Activated CD4-positive, alpha-beta T cell treated with anti-CD3 and anti-CD28 coated beads for 36 hours (primary cell): Measurements from ENCODE around the gene SLC47A2. TPM values are rescaled to one million over a fixed set of nuclear protein-coding genes. Genes with fewer than 3 reads are reported as not detected.
"Not testable (repeated sequence)": the region's sequence is repeated elsewhere in the genome, so short reads cannot be mapped to it uniquely, and the experiment has no call there.

ENCODE experiments used
- ATAC-seq: fragments of 200-7000 bp; cut with Tn5 transposase; one replicate; pipeline ENCODE4 v1.10.0; 2021; ENCODE audit warnings: mild to moderate bottlenecking, moderate library complexity
- CTCF ChIA-PET: fragments of 350-600 bp; sonication (Branson Sonifier 250); formaldehyde crosslinking; loops from one replicate; lab custom pipeline; 2021; ENCODE audit warnings: antibody characterized with exemption; lab: Charles Lee
- POLR2A ChIA-PET: fragments of 350-600 bp; sonication (Branson Sonifier 250); formaldehyde crosslinking; loops from one replicate; lab custom pipeline; 2021; ENCODE audit warnings: antibody characterized with exemption, inconsistent platforms; lab: Charles Lee
- DNase-seq: peaks from one replicate; pipeline ENCODE4 v3.0.0-alpha.2; 2020
- H3K27ac Mint-ChIP-seq: one replicate; pipeline ENCODE4 v1.8.0; 2021; ENCODE audit warnings: mixed read lengths
- H3K27me3 Mint-ChIP-seq: one replicate; pipeline ENCODE4 v1.8.0; 2021; ENCODE audit warnings: mixed read lengths
- H3K36me3 Mint-ChIP-seq: one replicate; pipeline ENCODE4 v1.8.0; 2021; ENCODE audit warnings: low read depth, mixed read lengths
- H3K4me1 Mint-ChIP-seq: one replicate; pipeline ENCODE4 v1.8.0; 2021; ENCODE audit warnings: mixed read lengths
- H3K4me3 Mint-ChIP-seq: one replicate; pipeline ENCODE4 v1.8.0; 2021; ENCODE audit warnings: mild to moderate bottlenecking, moderate library complexity, mixed read lengths
- H3K9me3 Mint-ChIP-seq: one replicate; pipeline ENCODE4 v1.8.0; 2021; ENCODE audit warnings: low read depth, mixed read lengths
- intact Hi-C, 2 experiments: fragments of 100-400 bp; cut with DNase I in 1 of 2; cut with micrococcal nuclease in 1 of 2; formaldehyde crosslinking; loops; one replicate each; pipeline versions ENCODE4 v1.14.2 to v1.15.1; 2022 to 2024; cut with DNase I, micrococcal nuclease
- total RNA-seq, 2 experiments: library from RNA; stranded (reverse); gene quantifications; one replicate each; pipeline ENCODE4 v1.2.3, GENCODE V29; 2021

The SLC47A2 gene
- total RNA-seq, 2 experiments from 2014 or later: not detected

GRCh38 chr17:19703828-19704613 lies 12.4 kb downstream of the SLC47A2 start:
- ChIA-PET CTCF (interaction anchor here (0.7 kb wide), 1 partner anchor 41 kb away, joined by 3 read pairs; no protein-coding TSS in a partner anchor), POLR2A (no interaction called here)
- ATAC-seq (no peak), DNase-seq (no peak)
- no peaks in the 10 kb centered on the region for H3K36me3 Mint-ChIP-seq
- intact Hi-C loops: no loop called here
- no peaks in the 10 kb centered on the region for H3K27me3 Mint-ChIP-seq
- no peaks in the 10 kb centered on the region for H3K4me1 Mint-ChIP-seq
- no peaks in the 10 kb centered on the region for H3K9me3 Mint-ChIP-seq
- no peak overlapping the region for H3K27ac Mint-ChIP-seq
- H3K4me3 Mint-ChIP-seq: no peak overlapping the region

- DNase-seq (no peak), ATAC-seq (no peak)
- ChIA-PET POLR2A (no interaction called here), CTCF (no interaction called here)
- intact Hi-C loops: no loop called here
- Mint-ChIP-seq H3K4me1 (no peaks in the 10 kb centered on the region), H3K27me3 (no peaks in the 10 kb centered on the region), H3K4me3 (no peak overlapping the region), H3K36me3 (no peaks in the 10 kb centered on the region), H3K27ac (no peak overlapping the region), H3K9me3 (no peaks in the 10 kb centered on the region)
These were observed 13.1 kb downstream of the SLC47A2 start for GRCh38 chr17:19703106-19703827.

GRCh38 chr17:19702217-19702641 lies 14.2 kb downstream of the SLC47A2 start:
- ChIA-PET POLR2A (no interaction called here), CTCF (no interaction called here)
- Mint-ChIP-seq H3K9me3 (no peaks in the 10 kb centered on the region), H3K27ac (no peak overlapping the region), H3K27me3 (no peaks in the 10 kb centered on the region), H3K36me3 (no peaks in the 10 kb centered on the region), H3K4me1 (no peaks in the 10 kb centered on the region), H3K4me3 (no peak overlapping the region)
- intact Hi-C loops: no loop called here
- ATAC-seq (no peak), DNase-seq (no peak)

DNA sequence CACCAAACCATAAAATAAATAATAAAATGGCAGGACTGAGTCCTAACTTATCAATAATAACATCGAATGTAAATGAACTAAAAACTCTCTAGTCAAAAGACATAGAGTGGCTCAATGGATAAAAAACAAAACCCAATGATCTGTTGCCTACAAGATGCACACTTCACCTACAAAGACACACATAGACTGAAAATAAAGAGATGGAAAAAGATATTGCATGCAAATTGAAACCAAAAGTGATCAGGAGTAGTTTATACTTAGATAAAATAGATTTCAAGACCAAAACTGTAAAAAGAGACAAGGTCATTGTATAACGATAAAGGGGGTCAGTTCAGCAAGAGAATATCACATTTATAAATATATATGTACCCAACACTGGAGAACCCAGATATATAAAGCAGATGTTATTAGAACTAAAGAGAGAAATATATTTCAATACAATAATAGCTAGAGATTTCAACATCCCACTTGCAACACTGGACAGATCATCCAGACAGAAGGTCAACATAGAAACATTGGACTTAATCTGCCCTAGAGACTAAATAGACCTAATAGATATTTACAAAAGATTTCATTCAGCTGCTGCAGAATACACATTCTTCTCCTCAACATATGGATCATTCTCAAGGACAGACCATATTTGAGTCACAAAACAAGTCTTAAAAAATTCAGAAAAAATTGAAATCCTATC lies 29.8 kb downstream of the SLC47A2 start:
- Mint-ChIP-seq H3K36me3 (no peaks in the 10 kb centered on the region), H3K4me1 (no peaks in the 10 kb centered on the region), H3K9me3 (no peaks in the 10 kb centered on the region), H3K27me3 (no peaks in the 10 kb centered on the region), H3K27ac (no peak overlapping the region), H3K4me3 (no peak overlapping the region)
- no peak for DNase-seq
- intact Hi-C loops: no loop called here
- ATAC-seq: no peak
- CTCF ChIA-PET: no interaction called here
- POLR2A ChIA-PET: no interaction called here

DNA sequence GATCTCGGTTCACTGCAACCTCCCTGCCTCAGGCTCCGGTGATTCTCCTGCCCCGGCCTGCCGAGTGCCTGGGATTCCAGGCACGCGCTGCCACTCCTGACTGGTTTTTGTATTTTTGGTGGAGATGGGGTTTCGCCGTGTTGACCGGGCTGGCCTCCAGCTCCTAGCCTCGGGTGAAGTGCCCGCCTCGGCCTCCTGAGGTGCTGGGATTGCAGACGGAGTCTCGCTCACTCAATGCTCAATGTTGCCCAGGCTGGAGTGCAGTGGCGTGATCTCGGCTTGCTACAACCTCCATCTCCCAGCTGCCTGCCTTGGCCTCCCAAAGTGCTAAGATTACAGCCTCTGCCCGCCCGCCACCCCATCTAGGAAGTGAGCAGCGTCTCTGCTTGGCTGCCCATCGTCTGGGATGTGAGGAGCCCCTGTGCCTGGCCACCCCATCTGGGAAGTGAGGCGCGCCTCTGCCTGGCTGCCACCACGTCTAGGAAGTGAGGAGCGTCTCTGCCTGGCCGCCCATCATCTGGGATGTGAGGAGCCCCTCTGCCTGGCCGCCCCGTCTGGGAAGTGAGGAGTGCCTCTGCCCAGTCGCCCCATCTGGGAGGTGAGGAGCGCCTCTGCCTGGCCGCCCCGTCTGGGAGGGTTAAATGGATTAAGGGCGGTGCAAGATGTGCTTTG lies 31.3 kb downstream of the SLC47A2 start:
- H3K36me3 Mint-ChIP-seq, H3K9me3 Mint-ChIP-seq, H3K4me3 Mint-ChIP-seq, CTCF ChIA-PET, H3K4me1 Mint-ChIP-seq, intact Hi-C loops, POLR2A ChIA-PET, ATAC-seq, H3K27me3 Mint-ChIP-seq, H3K27ac Mint-ChIP-seq, DNase-seq: not testable (repeated sequence)

DNA sequence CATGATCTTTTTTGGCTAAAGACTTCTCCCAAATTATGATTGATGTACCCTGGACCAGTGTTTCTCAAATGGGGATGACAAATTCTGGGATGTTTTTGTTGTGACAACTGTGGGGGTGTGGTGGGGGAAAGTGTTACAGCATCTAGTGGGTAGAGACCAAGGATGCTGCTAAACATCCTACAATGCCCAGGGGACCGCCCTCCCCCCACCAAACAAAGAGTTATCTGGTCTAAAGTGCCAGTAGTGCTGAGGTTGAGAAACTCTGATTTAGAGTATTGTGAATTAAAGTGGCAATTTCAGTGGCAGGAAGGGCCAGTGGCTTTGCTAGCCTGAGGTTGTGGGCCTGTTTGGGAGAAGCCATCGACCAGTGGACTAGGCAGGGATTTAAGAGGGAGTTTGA lies 33.3 kb downstream of the SLC47A2 start:
- ChIA-PET CTCF (no interaction called here), POLR2A (interaction anchor here (0.6 kb wide), 1 partner anchor 256 kb away, joined by 3 read pairs; no protein-coding TSS in a partner anchor)
- no peaks in the 10 kb centered on the region for H3K36me3 Mint-ChIP-seq
- H3K27ac Mint-ChIP-seq: no peak overlapping the region
- intact Hi-C loops: no loop called here
- no peaks in the 10 kb centered on the region for H3K9me3 Mint-ChIP-seq
- H3K4me3 Mint-ChIP-seq: no peak overlapping the region
- H3K27me3 Mint-ChIP-seq: no peaks in the 10 kb centered on the region
- no peak for ATAC-seq
- no peaks in the 10 kb centered on the region for H3K4me1 Mint-ChIP-seq
- DNase-seq: no peak

DNA sequence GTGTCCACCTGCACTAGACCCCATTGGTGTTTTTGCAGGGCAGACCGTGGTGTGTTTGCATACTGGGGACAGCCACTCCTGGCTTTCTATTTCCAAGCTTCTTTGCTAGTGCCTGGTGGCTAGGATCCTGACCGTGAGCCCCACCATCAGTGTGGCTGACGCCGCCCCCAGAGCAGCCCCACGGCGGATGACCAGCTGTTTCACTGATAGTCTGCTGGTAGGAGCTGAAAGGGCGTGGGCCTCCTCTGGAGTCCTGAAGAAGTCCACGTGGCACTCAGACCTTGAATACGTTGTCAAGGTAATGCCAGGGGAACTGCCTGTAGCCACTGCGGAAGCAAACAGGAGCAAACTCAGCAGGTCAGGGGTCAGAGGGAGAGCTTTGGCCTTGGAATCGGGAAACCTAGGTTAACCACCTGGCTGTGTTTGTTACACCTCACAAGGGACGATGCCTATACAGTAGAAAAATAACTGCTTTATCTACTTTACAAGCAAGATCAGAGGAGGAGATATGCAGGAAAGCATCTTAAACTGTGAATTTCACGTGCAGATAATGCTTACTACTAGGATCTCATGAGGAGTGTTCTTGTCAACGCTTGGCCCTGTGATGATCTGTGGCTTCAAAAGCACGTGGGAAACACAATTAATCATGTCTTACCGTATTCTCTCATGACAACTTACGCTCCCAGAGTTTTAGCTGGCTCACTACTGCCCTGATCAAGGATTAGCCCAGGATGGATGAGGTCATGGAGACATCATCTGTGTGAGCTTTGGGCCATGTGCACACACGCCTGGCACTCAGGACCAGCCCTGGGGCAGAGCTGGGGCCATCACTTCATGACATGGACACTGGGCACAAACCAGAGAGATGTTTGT lies 37.6 kb downstream of the SLC47A2 start:
- H3K4me1 Mint-ChIP-seq: no peaks in the 10 kb centered on the region
- intact Hi-C loops: no loop called here
- no peak for DNase-seq
- H3K36me3 Mint-ChIP-seq: peaks cover 7% of the 10 kb centered on the region
- no peak for ATAC-seq
- no peaks in the 10 kb centered on the region for H3K9me3 Mint-ChIP-seq
- H3K27me3 Mint-ChIP-seq: no peaks in the 10 kb centered on the region
- H3K4me3 Mint-ChIP-seq: no peak overlapping the region
- CTCF ChIA-PET: no interaction called here
- no peak overlapping the region for H3K27ac Mint-ChIP-seq
- POLR2A ChIA-PET: no interaction called here

GRCh38 chr17:19677736-19678379 lies 38.5 kb downstream of the SLC47A2 start:
- peaks cover 7% of the 10 kb centered on the region for H3K36me3 Mint-ChIP-seq
- no peak overlapping the region for H3K27ac Mint-ChIP-seq
- ATAC-seq (no peak), DNase-seq (no peak)
- H3K4me3 Mint-ChIP-seq: no peak overlapping the region
- ChIA-PET POLR2A (interaction anchor here (0.6 kb wide), 1 partner anchor 315 kb away, joined by 4 read pairs; the partner anchor contains the start of gene B9D1), CTCF (no interaction called here)
- no peaks in the 10 kb centered on the region for H3K4me1 Mint-ChIP-seq
- intact Hi-C loops: no loop called here
- H3K27me3 Mint-ChIP-seq: no peaks in the 10 kb centered on the region
- H3K9me3 Mint-ChIP-seq: no peaks in the 10 kb centered on the region

GRCh38 chr17:19676896-19677295 lies 39.5 kb downstream of the SLC47A2 start:
- CTCF ChIA-PET: interaction anchor here (0.9 kb wide), 1 partner anchor 15 kb away, joined by 3 read pairs; no protein-coding TSS in a partner anchor
- Mint-ChIP-seq H3K4me1 (no peaks in the 10 kb centered on the region), H3K9me3 (no peaks in the 10 kb centered on the region), H3K36me3 (peaks cover 12% of the 10 kb centered on the region), H3K27me3 (no peaks in the 10 kb centered on the region), H3K4me3 (no peak overlapping the region), H3K27ac (no peak overlapping the region)
- intact Hi-C loops: no loop called here
- POLR2A ChIA-PET: interaction anchor here (0.6 kb wide), 1 partner anchor 314 kb away, joined by 4 read pairs; the partner anchor contains the start of gene B9D1
- ATAC-seq: no peak
- no peak for DNase-seq

GRCh38 chr17:19673623-19674022 lies 42.8 kb downstream of the SLC47A2 start:
- no peaks in the 10 kb centered on the region for H3K4me1 Mint-ChIP-seq

More at GRCh38 chr17:19673623-19674022, 42.8 kb downstream of the SLC47A2 start:
- H3K27me3 Mint-ChIP-seq: no peaks in the 10 kb centered on the region
- peaks cover 16% of the 10 kb centered on the region for H3K36me3 Mint-ChIP-seq
- H3K27ac Mint-ChIP-seq: no peak overlapping the region
- no peak overlapping the region for H3K4me3 Mint-ChIP-seq
- ChIA-PET POLR2A (no interaction called here), CTCF (no interaction called here)
- ATAC-seq (no peak), DNase-seq (no peak)
- H3K9me3 Mint-ChIP-seq: no peaks in the 10 kb centered on the region
- intact Hi-C loops: no loop called here
